ENCODE measurements around the gene PTBP2.
"Not testable (repeated sequence)": the region's sequence is repeated elsewhere in the genome, so short reads cannot be mapped to it uniquely, and the experiment has no call there.

Gene PTBP2

GRCh38 chr1:96730574-96731298 is 9.2 kb downstream of the PTBP2 start:
- DNase-seq (ENCODE audit: low read depth in 2 of 2) = no peak

DNA sequence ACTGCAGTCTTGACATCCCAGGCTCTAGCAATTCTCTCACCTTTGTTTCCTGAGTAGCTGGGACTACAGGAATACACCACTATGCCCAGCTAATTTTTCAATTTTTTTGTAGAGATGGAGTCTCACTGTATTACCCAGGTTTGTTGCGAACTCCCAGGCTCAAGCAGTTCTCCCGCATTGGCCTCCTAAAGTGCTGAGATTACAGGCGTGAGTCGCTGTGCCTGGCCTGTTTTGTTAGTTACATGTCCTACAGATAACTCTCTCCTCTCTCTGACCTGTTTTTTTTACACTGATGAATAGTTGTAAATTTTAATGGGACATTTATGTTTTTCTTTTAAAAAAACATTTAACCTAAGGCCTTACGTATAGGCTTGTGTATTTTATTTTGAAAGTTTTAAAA is 19.8 kb downstream of the PTBP2 start:
- no peak for DNase-seq (ENCODE audit: low read depth in 2 of 2)

- no peak for DNase-seq (ENCODE audit: low read depth in 2 of 2)
Measured at GRCh38 chr1:96746440-96747420, 25.1 kb downstream of the PTBP2 start.

DNA sequence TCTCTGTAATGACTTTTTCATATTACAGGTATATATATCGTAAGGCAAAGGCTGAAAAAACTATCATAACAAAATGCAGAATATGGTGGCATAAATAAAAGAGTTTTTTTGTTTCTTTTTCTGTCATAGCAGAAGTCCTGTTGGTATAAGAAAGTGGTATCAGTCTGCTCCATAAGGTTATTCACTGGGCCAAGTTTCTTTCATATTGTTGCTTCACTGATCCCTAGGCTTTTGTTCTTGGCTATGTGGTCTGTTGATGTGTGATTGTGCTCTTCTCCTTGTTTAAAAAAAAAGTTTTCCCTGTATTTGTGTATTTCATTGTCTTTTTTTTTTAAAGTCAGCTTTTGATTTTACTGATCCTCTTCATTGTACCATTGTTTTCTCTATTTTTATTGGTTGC is 26.0 kb downstream of the PTBP2 start:
- no peak for DNase-seq (ENCODE audit: low read depth in 2 of 2)

- no peak for DNase-seq (ENCODE audit: low read depth in 2 of 2)
Measured at GRCh38 chr1:96748078-96748477, 26.5 kb downstream of the PTBP2 start.

DNA sequence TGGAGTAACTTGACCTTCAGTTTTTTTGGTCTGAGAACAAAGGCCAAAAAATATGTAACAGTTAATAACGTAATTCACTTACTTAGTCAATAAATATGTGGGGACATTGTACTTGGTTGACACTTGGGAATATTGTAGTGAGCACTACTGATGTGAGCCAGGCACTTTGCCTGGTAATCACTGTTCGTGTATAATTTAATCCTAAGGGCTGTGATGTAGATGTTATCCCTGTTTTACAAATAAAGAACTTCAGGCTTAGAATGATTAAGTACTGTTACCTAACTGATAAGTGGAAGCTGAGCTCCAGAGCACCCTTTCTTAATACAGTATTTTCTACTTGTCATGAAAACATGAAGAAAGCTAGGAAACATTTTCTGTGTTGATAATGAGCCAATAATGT is 28.0 kb downstream of the PTBP2 start:
- DNase-seq (ENCODE audit: low read depth in 2 of 2) = no peak

GRCh38 chr1:96752394-96752793 is 30.8 kb downstream of the PTBP2 start:
- no peak for DNase-seq (ENCODE audit: low read depth in 2 of 2)

GRCh38 chr1:96756789-96757188 is 35.2 kb downstream of the PTBP2 start:
- DNase-seq (ENCODE audit: low read depth in 2 of 2) = no peak

- not testable (repeated sequence) for DNase-seq (ENCODE audit: low read depth in 2 of 2)
Measured at GRCh38 chr1:96762586-96762985, 41.0 kb downstream of the PTBP2 start.

GRCh38 chr1:96763514-96763913 is 41.9 kb downstream of the PTBP2 start:
- DNase-seq (ENCODE audit: low read depth in 2 of 2) = no peak

DNA sequence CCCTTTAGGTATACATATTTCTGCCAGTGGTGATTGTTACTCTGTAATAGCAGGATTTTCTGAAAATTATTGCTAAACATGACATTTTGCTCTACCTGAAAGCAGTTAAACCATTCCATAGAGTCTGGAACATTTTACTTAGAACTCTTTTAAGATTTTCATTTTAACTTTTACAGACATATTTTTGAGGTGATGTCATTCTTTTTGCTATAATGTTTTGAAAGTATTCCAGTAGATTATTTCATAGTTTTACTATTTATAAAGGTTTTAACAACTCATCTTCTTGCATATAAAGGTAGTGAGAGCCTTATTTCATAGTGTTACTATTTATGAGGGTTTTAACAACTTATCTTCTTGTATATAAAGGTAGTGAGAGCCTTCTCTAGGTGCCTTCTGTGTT is 42.9 kb downstream of the PTBP2 start:
- no peak for DNase-seq (ENCODE audit: low read depth in 2 of 2)

DNA sequence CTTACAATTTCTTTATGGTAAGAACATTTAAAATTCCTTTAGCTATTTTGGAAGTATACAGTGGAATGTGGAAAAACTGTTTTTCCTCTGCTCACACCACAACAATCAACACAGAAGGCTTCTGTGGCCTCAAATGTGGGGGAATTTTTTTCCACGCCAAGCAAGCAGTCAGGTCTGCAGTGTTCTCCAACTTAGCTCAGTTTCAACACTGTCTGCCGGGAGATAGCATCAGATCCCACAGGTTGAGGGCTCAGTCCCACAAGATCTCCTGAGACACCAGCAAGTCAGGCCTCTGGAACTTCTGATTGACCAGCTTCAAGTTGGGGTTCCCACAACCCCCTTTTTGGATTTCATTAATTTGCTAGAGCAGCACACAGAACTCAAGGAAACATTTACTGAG is 50.3 kb downstream of the PTBP2 start:
- DNase-seq (ENCODE audit: low read depth in 2 of 2) = no peak

- no peak for DNase-seq (ENCODE audit: low read depth in 2 of 2)
Measured at GRCh38 chr1:96772349-96772748, 50.8 kb downstream of the PTBP2 start.

GRCh38 chr1:96772972-96773371 is 51.4 kb downstream of the PTBP2 start:
- no peak for DNase-seq (ENCODE audit: low read depth in 2 of 2)

DNA sequence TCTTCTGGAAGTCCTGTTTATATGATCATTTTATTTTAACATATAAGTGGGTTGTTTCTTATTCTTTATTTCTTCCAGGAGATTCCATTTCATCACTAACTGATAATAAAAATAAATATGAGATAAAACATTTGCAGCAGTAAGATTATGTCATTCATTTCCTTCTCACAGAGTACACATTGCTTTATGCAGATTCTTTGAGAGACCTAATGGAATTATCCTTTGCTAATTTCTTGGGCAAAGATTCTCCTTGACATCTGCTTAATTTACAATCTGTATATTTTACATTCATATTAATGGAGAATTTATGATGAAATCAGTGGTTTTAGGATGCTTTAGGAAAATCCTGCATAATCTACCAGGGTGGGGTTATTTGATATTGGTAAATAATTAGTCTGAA is 60.6 kb downstream of the PTBP2 start:
- no peak for DNase-seq (ENCODE audit: low read depth in 2 of 2)

DNA sequence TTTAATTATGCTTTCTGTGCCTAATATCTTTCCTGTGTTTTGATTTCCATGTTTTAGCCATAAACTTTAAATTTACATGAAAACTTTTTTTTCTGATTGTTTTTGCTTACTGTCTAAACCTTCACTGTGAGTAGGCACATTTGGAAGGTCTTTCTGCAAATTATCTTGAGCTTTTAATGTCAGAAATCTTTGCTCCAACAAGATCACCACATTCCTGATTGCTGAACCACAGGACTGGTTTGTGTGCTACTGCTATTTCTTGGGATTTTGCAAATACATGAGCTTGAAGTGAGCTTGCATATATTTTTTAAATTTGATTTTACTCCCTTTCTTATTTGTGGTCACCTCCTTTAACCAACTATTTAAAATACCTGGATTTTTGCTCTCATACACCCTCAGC is 61.3 kb downstream of the PTBP2 start:
- no peak for DNase-seq (ENCODE audit: low read depth in 2 of 2)

DNA sequence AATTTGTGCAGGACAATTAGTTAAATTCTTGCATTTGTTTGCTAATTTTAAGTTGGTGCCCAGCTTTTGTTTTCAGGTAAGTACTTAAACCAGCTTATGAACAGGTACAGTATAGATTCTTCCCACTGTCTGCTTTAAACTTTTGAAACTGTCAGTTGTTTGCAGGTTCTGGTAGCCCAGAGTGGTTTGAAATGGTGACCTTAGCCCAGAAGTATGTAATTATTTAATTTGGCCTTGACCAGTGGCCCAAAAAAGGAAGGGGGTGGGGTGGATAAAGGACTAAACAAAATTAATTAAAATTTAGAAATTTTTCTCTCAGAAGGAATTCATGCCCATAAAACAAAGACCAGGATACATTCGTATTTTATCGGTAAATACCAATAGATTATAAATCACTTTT is 69.0 kb downstream of the PTBP2 start:
- DNase-seq (ENCODE audit: low read depth in 2 of 2) = no peak

GRCh38 chr1:96792220-96792619 is 70.6 kb downstream of the PTBP2 start:
- no peak for DNase-seq (ENCODE audit: low read depth in 2 of 2)

DNA sequence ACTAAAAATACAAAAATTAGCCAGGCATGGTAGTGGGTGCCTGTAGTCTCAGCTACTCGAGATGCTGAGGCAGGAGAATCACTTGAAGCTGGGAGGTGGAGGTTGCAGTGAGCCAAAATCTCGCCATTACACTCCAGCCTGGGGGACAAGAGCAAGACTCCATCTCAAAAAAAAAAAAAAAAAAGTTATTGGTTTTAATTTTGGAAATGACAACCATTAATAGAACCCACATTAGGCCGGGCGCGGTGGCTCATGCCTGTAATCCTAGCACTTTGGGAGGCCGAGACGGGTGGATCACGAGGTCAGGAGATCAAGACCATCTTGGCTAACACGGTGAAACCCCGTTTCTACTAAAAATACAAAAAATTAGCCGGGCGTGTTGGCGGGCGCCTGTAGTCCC is 80.1 kb downstream of the PTBP2 start:
- DNase-seq (ENCODE audit: low read depth in 2 of 2) = not testable (repeated sequence)

DNA sequence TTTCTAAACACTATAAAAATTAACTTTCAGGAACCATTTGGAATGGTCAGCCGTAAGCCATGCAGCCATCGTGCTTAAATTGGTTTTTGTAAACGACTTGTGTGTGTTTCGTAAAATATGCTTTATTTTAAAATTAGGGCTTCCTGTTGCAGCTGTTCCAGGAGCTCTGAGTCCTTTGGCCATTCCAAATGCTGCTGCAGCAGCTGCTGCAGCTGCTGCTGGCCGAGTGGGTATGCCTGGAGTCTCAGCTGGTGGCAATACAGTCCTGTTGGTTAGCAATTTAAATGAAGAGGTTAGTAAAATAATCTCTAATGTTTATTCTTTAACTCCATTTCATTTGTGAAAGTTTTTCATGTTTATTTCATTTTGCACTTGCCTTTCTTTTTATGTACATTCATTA is 83.1 kb downstream of the PTBP2 start:
- DNase-seq (ENCODE audit: low read depth in 2 of 2) = no peak

GRCh38 chr1:96808191-96808590 is 86.6 kb downstream of the PTBP2 start:
- DNase-seq (ENCODE audit: low read depth in 2 of 2) = no peak

DNA sequence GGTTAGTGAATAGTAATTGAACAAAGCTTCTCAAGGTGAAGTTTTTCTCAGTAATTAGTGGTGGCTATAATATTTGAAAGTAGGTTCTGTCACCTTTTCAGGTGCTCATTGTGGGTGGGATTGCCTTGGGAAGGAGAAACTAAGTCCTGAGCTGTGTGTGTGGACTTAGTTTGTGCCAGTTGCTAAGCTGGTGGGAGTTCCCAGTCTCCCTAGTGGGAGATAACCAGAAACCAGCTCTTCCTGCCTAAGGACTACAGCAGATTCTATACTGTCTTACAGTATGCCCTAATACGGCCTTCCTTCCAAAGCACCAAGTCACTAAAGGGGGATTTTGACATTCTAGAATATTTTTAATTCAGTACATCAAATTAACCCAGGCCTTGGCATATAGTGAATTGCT is 94.3 kb downstream of the PTBP2 start:
- no peak for DNase-seq (ENCODE audit: low read depth in 2 of 2)

- no peak for DNase-seq (ENCODE audit: low read depth in 2 of 2)
Measured at GRCh38 chr1:96820107-96820506, 98.5 kb downstream of the PTBP2 start.

All from stimulated activated CD8-positive, alpha-beta memory T cell treated with anti-CD3 and anti-CD28 coated beads, Interleukin-2, amount 100 ng/mL, for 1 hour (primary cell).